ENCODE measurements around the gene NOS1AP. TPM values are rescaled to one million over a fixed set of nuclear protein-coding genes. Genes with fewer than 3 reads are reported as not detected.

Gene NOS1AP
- total RNA-seq, 1 donor from 2014 or later = 0.20 TPM

- no peak for DNase-seq (ENCODE audit: low read depth in 2 of 2)
Observed at GRCh38 chr1:162218546-162218945, 149.1 kb downstream of the NOS1AP start.

GRCh38 chr1:162218975-162219374, 149.5 kb downstream of the NOS1AP start:
- no peak for DNase-seq (ENCODE audit: low read depth in 2 of 2)

GRCh38 chr1:162219461-162219860, 150.0 kb downstream of the NOS1AP start:
- DNase-seq (ENCODE audit: low read depth in 2 of 2) = no peak

- DNase-seq (ENCODE audit: low read depth in 2 of 2) = no peak
Observed at GRCh38 chr1:162220009-162220539, 150.6 kb downstream of the NOS1AP start.

GRCh38 chr1:162222014-162222413, 152.5 kb downstream of the NOS1AP start:
- no peak for DNase-seq (ENCODE audit: low read depth in 2 of 2)

- no peak for DNase-seq (ENCODE audit: low read depth in 2 of 2)
Observed at GRCh38 chr1:162222730-162223129, 153.2 kb downstream of the NOS1AP start.

- no peak for DNase-seq (ENCODE audit: low read depth in 2 of 2)
Observed at GRCh38 chr1:162223488-162223887, 154.0 kb downstream of the NOS1AP start.

- no peak for DNase-seq (ENCODE audit: low read depth in 2 of 2)
Observed at GRCh38 chr1:162224267-162224666, 154.8 kb downstream of the NOS1AP start.

- DNase-seq (ENCODE audit: low read depth in 2 of 2) = no peak
Observed at GRCh38 chr1:162228586-162228985, 159.1 kb downstream of the NOS1AP start.

- no peak for DNase-seq (ENCODE audit: low read depth in 2 of 2)
Observed at GRCh38 chr1:162229549-162229948, 160.1 kb downstream of the NOS1AP start.

- peak; percentile 30 to 59 for DNase-seq (ENCODE audit: low read depth in 2 of 2)
Observed at GRCh38 chr1:162230096-162230495, 160.6 kb downstream of the NOS1AP start.

- no peak for DNase-seq (ENCODE audit: low read depth in 2 of 2)
Observed at GRCh38 chr1:162230517-162230916, 161.0 kb downstream of the NOS1AP start.

- no peak for DNase-seq (ENCODE audit: low read depth in 2 of 2)
Observed at GRCh38 chr1:162232034-162232711, 162.7 kb downstream of the NOS1AP start.

- DNase-seq (ENCODE audit: low read depth in 2 of 2) = no peak
Observed at GRCh38 chr1:162233066-162233465, 163.6 kb downstream of the NOS1AP start.

- no peak for DNase-seq (ENCODE audit: low read depth in 2 of 2)
Observed at GRCh38 chr1:162233937-162234336, 164.4 kb downstream of the NOS1AP start.

GRCh38 chr1:162234571-162234970, 165.1 kb downstream of the NOS1AP start:
- no peak for DNase-seq (ENCODE audit: low read depth in 2 of 2)

- no peak for DNase-seq (ENCODE audit: low read depth in 2 of 2)
Observed at GRCh38 chr1:162235241-162235800, 165.8 kb downstream of the NOS1AP start.

GRCh38 chr1:162236201-162236600, 166.7 kb downstream of the NOS1AP start:
- no peak for DNase-seq (ENCODE audit: low read depth in 2 of 2)

GRCh38 chr1:162236618-162237017, 167.1 kb downstream of the NOS1AP start:
- DNase-seq (ENCODE audit: low read depth in 2 of 2) = no peak

GRCh38 chr1:162240577-162240976, 171.1 kb downstream of the NOS1AP start:
- no peak for DNase-seq (ENCODE audit: low read depth in 2 of 2)

- no peak for DNase-seq (ENCODE audit: low read depth in 2 of 2)
Observed at GRCh38 chr1:162242804-162243203, 173.3 kb downstream of the NOS1AP start.

GRCh38 chr1:162248854-162249535, 179.5 kb downstream of the NOS1AP start:
- peak in 1 of 2 donors; percentile 49 for DNase-seq (ENCODE audit: low read depth in 2 of 2)

All from lung microvascular endothelial cell (primary cell).